ENCODE results near the gene DHPS. TPM values are rescaled to one million over a fixed set of nuclear protein-coding genes. Genes with fewer than 3 reads are reported as not detected.
A peak's percentile ranks its signal among the peaks of the same experiment; 100 is the strongest.
"Not testable (repeated sequence)": the region's sequence is repeated elsewhere in the genome, so short reads cannot be mapped to it uniquely, and the experiment has no call there.

DHPS gene
- total RNA-seq, 1 donor from 2014 or later: 160 TPM

GRCh38 chr19:12726988-12727316 lies 45.3 kb upstream of the DHPS start:
- Mint-ChIP-seq H3K27me3 (no peaks in the 10 kb centered on the region), H3K4me3 (no peak overlapping the region), H3K27ac (peak overlapping the region; percentile 75), H3K9me3 (no peaks in the 10 kb centered on the region), H3K4me1 (peaks cover 52% of the 10 kb centered on the region), H3K36me3 (ENCODE audit: low read depth) (peaks cover 46% of the 10 kb centered on the region)
- ATAC-seq (ENCODE audit: low read depth) (no peak), DNase-seq (no peak)
- intact Hi-C loops (cut with micrococcal nuclease): no loop called here
- CTCF ChIA-PET: interaction anchor here (1.1 to 1.6 kb wide), 2 partner anchors 9 to 30 kb away, joined by 3 to 5 read pairs; no protein-coding TSS in a partner anchor
- TF ChIP-seq, protein P1, sequence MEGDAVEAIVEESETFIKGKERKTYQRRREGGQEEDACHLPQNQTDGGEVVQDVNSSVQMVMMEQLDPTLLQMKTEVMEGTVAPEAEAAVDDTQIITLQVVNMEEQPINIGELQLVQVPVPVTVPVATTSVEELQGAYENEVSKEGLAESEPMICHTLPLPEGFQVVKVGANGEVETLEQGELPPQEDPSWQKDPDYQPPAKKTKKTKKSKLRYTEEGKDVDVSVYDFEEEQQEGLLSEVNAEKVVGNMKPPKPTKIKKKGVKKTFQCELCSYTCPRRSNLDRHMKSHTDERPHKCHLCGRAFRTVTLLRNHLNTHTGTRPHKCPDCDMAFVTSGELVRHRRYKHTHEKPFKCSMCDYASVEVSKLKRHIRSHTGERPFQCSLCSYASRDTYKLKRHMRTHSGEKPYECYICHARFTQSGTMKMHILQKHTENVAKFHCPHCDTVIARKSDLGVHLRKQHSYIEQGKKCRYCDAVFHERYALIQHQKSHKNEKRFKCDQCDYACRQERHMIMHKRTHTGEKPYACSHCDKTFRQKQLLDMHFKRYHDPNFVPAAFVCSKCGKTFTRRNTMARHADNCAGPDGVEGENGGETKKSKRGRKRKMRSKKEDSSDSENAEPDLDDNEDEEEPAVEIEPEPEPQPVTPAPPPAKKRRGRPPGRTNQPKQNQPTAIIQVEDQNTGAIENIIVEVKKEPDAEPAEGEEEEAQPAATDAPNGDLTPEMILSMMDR (IDR thresholded peaks at IDR 0.05): no peak
- POLR2A ChIA-PET: interaction anchor here (0.7 to 1.5 kb wide), 4 partner anchors 10 to 111 kb away, joined by 3 to 8 read pairs (median 4); partner anchors contain the start of gene RNASEH2A

DNA sequence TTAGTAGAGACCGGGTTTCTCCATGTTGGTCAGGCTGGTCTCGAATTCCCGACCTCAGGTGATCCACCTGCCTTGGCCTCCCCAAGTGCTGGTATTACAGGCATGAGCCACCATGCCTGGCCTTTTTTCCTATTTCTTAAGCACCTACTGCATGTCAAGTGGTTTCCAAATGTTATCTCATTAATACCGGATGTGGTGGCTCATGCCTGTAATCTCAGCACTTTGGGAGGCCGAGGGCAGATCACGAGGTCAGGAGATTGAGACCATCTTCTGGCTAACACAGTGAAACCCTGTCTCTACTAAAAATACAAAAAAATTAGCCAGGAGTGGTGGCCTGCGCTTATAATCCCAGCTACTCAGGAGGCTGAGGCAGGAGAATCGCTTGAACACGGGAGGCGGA lies 43.9 kb upstream of the DHPS start:
- Mint-ChIP-seq H3K4me1 (peaks cover 50% of the 10 kb centered on the region), H3K36me3 (ENCODE audit: low read depth) (peaks cover 47% of the 10 kb centered on the region)
- intact Hi-C loops (cut with micrococcal nuclease); H3K9me3 Mint-ChIP-seq; H3K4me3 Mint-ChIP-seq; DNase-seq; H3K27me3 Mint-ChIP-seq; H3K27ac Mint-ChIP-seq; ATAC-seq (ENCODE audit: low read depth): not testable (repeated sequence)
- POLR2A ChIA-PET: interaction anchor here (0.6 to 7.0 kb wide), 3 partner anchors 10 to 113 kb away, joined by 4 to 121 read pairs (median 7); partner anchors contain the start of genes GET3 and TRIR
- CTCF ChIA-PET: interaction anchor here (1.6 kb wide), 1 partner anchor 8 kb away, joined by 5 read pairs; no protein-coding TSS in a partner anchor

DNA sequence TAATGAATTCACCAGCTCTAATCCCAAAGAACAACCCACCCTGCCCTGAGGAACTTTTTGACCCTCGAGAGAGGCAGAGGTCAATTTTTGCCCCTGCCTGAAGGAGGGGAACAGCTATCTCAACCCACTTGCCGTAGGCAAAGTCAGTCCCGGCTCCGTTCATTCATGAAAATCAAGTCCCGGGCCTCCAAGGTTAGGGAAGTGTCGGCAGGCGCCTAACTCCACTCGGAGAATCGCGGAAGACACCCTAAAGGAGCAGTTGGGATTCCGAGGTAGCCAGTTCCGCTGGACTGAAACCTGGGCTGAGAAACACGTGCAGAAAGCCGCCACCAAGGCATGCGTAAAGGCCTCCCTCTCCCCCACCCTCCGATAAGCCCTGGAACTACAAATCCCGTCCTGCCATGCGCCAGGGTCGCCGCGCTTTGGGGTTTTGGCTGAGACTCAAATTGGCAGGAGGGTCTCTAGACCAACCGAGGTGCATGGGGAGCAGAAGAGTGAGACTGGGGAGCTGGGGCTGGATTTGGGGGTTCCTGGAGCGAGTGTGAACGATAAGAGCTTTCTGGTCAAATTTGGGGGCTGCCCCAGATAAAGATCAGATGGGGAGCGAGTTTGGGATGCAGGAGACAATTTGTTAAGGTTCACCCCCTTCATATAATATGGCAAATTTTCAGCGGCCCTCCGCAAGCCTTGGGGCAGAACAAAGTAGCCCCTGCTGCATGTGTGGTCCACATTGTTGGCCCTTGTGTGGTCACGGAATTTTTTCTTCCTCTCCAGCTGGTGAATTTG lies 42.2 kb upstream of the DHPS start, which contains the start of gene TNPO2:
TSS of gene TNPO2 (minus strand) at position 292 of the 786 bp plus-strand sequence. CDS start 2,955 bp downstream, outside the sequence.
- H3K9me3 Mint-ChIP-seq: no peaks in the 10 kb centered on the region
- peak; percentile 65 for ATAC-seq (ENCODE audit: low read depth)
- H3K27ac Mint-ChIP-seq: peak within 1 kb of the TSS; percentile 90
- DNase-seq: peak; percentile 55
- intact Hi-C loops (cut with micrococcal nuclease): loop anchor here (5.0 kb wide), 4 partner anchors 42 to 213 kb away; partner anchors contain the start of genes CALR, DHPS, MAN2B1 and WDR83
- POLR2A ChIA-PET: interaction anchor here (0.6 to 7.0 kb wide), 17 partner anchors 7 to 1383 kb away, joined by 3 to 121 read pairs (median 5); partner anchors contain the start of genes DHPS, DNASE2, FARSA and FBXW9
- H3K4me3 Mint-ChIP-seq: peak within 1 kb of the TSS; percentile 92
- H3K4me1 Mint-ChIP-seq: peaks cover 42% of the 10 kb centered on the region
- CTCF ChIA-PET: interaction anchor here (0.8 to 3.6 kb wide), 4 partner anchors 10 to 42 kb away, joined by 3 to 14 read pairs (median 6); partner anchors contain the start of genes GET3 and TRIR
- H3K36me3 Mint-ChIP-seq (ENCODE audit: low read depth): peaks cover 39% of the 10 kb centered on the region
- TF ChIP-seq, protein P1 (IDR thresholded peaks at IDR 0.05): no peak
- no peaks in the 10 kb centered on the region for H3K27me3 Mint-ChIP-seq

- H3K9me3 Mint-ChIP-seq: no peaks in the 10 kb centered on the region
- peak overlapping the region; percentile 92 for H3K4me3 Mint-ChIP-seq
- DNase-seq (no peak), ATAC-seq (ENCODE audit: low read depth) (peak; percentile 4)
- no peaks in the 10 kb centered on the region for H3K27me3 Mint-ChIP-seq
- H3K4me1 Mint-ChIP-seq: peaks cover 43% of the 10 kb centered on the region
- intact Hi-C loops (cut with micrococcal nuclease): loop anchor here (5.0 kb wide), 4 partner anchors 41 to 214 kb away; partner anchors contain the start of genes CALR, DHPS, MAN2B1 and WDR83
- CTCF ChIA-PET: interaction anchor here (0.5 to 3.6 kb wide), 4 partner anchors 10 to 159 kb away, joined by 3 to 14 read pairs (median 7); partner anchors contain the start of gene TRIR
- POLR2A ChIA-PET: interaction anchor here (0.6 to 7.0 kb wide), 16 partner anchors 8 to 210 kb away, joined by 3 to 121 read pairs (median 6); partner anchors contain the start of genes DHPS, DNASE2, FARSA and FBXW9
- peak overlapping the region; percentile 90 for H3K27ac Mint-ChIP-seq
- TF ChIP-seq, protein P1 (IDR thresholded peaks at IDR 0.05): no peak
- peaks cover 41% of the 10 kb centered on the region for H3K36me3 Mint-ChIP-seq (ENCODE audit: low read depth)
Observed at GRCh38 chr19:12723381-12723640, 41.6 kb upstream of the DHPS start.

DNA sequence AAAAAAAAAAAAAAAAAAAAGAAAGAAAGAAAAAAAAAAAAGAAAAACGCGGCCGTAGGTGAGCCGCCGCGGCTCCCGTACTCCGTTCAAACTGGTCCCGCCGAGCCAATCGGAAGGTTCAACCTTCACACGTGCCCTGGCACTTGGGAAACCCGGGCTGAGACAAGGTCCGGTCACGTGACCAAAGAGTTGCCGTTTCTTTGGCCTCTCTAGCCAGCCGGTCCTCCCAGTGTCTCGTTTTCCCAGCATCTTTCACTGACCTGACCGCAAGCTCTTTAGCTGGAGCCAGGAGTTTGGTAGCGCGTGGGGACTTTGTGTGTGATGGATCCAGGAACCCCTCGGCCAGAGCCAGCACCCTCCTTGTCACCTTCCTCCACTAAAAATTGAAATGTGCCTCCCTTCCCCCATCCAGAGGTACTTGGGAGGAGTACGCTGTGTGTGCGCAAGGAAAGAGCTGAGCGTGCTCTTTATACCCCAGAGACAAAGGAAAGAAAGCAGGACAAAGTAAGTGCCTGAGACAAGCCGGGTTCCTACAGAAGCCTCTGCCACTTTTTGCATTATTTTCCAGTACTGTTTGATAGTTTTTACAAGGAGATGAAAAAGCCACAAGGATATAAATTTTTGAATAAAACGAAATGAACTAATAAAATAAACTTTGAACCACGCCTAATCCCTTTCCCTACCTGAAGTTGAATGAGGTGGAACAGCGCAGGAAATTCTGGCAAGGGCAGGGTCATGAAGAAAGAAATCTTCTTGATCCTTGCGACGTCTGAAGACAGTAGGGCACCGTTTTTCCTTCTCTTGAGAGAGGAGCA lies 41.1 kb upstream of the DHPS start:
- intact Hi-C loops (cut with micrococcal nuclease): loop anchor here (1.0 to 5.0 kb wide), 6 partner anchors 12 to 215 kb away; partner anchors contain the start of genes CALR, DHPS, FBXW9 and MAN2B1
- Mint-ChIP-seq H3K36me3 (ENCODE audit: low read depth) (peaks cover 37% of the 10 kb centered on the region), H3K4me3 (peak overlapping the region; percentile 92), H3K27ac (peak overlapping the region; percentile 90), H3K4me1 (peaks cover 43% of the 10 kb centered on the region), H3K27me3 (no peaks in the 10 kb centered on the region), H3K9me3 (no peaks in the 10 kb centered on the region)
- ChIA-PET CTCF (interaction anchor here (0.5 to 3.6 kb wide), 6 partner anchors 11 to 159 kb away, joined by 3 to 14 read pairs (median 4); partner anchors contain the start of genes GET3 and TRIR), POLR2A (interaction anchor here (0.6 to 7.0 kb wide), 17 partner anchors 8 to 211 kb away, joined by 3 to 121 read pairs (median 6); partner anchors contain the start of genes DHPS, DNASE2, FARSA and FBXW9)
- peak; percentile 75 for DNase-seq
- peak; percentile 84 for ATAC-seq (ENCODE audit: low read depth)
- TF ChIP-seq, protein P1 (IDR thresholded peaks at IDR 0.05): no peak
